Activated CD4-positive, alpha-beta T cell treated with anti-CD3 and anti-CD28 coated beads, Interleukin-2, Interleukin-6, amounts not matched to agents 100 ng/mL and 50 ng/mL, durations not matched to agents 16 hours and 8 hours (primary cell): ENCODE results near the gene MBD2.

Experiments used
- DNase-seq: peaks from one replicate; pipeline ENCODE4 v3.0.0-alpha.2; 2020

MBD2 gene

DNA sequence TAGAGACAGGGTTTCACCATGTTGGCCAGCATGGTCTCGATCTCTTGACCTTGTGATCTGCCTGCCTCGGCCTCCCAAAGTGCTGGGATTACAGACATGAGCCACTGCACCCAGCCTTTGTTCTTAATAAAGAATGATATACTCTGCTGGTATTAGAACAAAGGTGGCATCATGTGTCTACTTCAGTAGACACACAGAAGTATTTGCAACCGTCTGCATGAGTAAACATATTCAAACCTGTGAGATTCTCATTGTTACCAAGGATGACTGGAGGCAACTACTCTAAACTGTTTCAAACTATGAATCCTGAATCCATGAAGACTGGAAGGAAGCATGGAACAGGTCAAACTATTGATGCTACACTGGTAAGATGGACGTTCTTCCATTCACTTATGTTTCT is 32.1 kb downstream of the MBD2 start:
- no peak for DNase-seq

- DNase-seq = no peak
Measured at GRCh38 chr18:54191352-54191751, 33.1 kb downstream of the MBD2 start.

DNA sequence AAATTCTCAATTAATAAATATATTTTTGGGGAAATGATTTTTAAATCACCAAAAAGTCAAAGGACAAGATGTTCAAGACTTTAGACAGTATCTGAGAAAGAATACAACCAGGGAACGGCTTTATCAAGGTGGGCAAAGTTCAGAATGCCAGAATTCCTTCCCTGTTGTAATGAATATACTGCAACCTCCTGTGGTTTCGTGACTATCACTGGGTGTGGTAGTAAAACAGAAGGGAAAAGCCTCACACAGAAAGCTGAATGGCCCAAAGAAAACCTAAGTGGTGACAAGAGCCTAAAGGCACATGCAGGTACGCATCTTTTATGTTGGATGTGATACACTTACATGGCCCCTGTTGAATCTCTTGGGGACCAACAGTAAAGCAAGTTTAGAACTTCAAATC is 37.1 kb downstream of the MBD2 start:
- no peak for DNase-seq

DNA sequence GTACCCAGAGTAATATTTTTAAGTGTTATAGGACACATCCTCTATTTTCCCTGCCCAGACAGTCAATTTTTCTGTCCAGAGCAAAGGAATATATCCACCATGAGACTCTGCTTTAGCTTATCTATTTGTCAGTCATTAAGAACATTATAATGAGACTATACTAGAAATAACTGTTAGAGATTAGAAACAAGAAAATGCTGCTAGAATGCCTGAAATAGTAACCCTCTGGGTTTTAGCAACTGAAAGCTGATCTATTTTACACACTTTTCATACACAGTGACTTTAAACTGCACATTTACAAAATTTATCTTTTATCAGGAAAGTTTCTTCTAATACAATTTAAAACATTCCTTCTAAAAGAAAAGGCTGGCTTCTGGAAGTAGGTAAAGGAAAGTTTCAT is 39.6 kb downstream of the MBD2 start:
- DNase-seq = no peak

DNA sequence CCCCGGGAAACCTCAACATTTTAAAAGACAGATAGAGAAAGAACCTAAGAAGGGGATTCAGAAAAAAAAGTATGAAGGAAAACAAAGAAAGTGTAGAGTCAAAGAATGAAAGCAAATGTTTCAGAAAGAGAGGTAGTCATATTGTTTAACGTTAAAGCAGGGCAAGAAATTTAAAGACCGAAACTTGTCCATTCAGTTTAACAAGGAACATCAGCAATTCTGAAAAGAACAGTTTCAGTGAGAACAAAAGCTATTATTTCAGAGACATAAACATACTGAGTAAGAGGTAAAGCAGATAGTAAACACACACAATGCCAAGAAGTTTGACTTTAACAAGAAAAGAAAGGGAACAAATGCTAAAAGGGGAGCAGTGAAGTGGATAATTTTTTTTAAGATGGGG is 41.1 kb downstream of the MBD2 start:
- DNase-seq = peak; percentile 15

- DNase-seq = peak; percentile 51
Measured at GRCh38 chr18:54181856-54182602, 42.4 kb downstream of the MBD2 start.

GRCh38 chr18:54173980-54174630 is 50.4 kb downstream of the MBD2 start:
- peak; percentile 42 for DNase-seq

DNA sequence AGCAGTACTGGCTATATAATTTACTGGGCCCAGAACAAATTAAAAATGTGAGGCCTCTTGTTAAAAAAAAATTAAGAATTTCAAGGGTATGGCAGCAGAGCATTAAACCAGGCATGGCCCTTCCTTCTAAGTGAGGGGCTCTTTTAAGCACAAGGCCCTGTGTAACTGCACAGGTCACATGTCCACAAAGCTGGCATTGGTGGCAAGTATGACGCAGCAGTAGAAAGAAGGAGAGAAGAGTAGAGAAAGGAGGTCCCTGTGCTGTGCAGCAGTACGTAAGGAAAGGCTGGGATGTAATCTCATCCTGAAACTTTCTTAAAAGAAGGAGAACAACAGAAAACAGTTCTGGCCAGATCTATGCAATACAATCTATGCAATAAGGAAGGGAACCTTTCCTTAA is 51.2 kb downstream of the MBD2 start:
- DNase-seq = no peak

- no peak for DNase-seq
Measured at GRCh38 chr18:54169431-54170403, 54.8 kb downstream of the MBD2 start.

DNA sequence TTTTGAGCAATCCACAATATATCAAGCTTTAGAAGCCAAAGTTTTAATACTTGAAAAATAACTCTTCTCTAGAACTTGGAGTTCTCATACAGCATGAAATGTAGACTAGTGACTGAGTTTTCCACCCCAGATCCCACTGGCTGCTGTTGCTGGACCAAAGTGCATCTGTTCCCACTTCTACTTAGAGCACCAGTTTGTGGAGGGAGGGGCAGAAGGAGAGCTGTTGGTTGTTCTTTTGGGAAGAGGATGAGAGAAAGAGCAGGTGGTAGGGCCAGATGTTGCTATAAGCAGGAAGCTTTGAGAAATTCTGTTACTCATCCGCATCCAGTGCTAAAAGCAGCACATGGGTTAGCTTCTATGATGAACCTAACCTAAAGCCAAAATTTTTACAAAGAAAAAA is 59.0 kb downstream of the MBD2 start:
- DNase-seq = no peak

GRCh38 chr18:54163453-54163852 is 61.0 kb downstream of the MBD2 start:
- DNase-seq = peak; percentile 52

- DNase-seq = no peak
Measured at GRCh38 chr18:54162431-54162830, 62.0 kb downstream of the MBD2 start.

- DNase-seq = no peak
Measured at GRCh38 chr18:54161267-54161666, 63.2 kb downstream of the MBD2 start.

DNA sequence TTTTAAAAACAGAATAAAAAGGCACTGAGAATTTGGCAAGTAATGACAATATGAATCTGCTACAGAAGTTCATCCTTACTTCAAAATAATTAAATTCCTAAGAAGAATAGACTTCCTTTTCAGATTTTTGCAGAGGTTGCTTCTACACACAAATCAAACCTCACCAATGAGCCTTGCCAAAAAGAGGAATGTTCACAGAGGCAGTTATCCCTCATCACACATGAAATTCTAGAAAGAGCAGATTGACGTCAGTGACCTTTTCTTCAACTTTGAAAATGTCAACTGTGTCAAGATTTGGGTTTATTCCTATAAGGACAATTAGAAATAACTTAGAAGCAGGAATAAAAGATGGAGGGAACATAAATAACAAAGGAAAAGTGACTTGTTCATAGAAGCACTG is 64.6 kb downstream of the MBD2 start:
- DNase-seq = no peak

GRCh38 chr18:54157646-54158385 is 66.7 kb downstream of the MBD2 start:
- DNase-seq = no peak

DNA sequence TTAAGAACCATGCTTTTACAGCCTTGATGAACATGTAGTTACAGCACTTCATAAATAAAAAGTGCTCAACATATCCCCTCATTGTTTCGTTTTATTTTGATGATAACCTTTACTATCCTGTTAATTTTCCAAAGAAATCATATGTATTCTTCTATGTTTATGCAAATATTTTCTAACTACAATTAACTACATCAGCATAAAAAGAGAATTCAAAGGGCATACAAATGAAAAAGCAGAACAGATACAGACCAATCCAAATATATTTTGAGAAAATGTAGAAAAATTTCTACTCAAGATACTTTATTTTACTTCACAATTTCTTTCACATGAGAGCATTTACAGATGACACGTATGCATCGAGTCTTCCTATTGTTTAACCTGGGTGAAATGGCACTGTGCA is 69.1 kb downstream of the MBD2 start:
- no peak for DNase-seq

- no peak for DNase-seq
Measured at GRCh38 chr18:54154231-54154630, 70.2 kb downstream of the MBD2 start.

DNA sequence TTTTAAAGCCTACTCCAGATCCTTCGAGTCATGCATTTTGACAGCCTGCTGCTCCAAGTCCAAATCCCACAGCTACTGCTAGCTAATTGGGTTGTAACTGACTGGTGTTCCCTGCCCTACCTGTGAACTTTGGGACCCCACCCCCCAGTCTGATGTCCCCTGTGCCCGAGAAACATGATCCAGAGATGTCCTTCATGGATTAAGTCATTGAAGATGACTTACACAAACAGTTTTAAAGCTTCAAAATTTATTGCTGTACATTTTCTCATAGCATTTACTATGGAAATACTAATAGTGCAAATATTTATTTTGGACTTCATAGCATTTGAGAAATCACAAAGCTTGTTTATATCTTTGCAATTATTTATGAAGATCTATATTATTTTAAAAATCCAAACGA is 73.1 kb downstream of the MBD2 start:
- no peak for DNase-seq

GRCh38 chr18:54150226-54150625 is 74.2 kb downstream of the MBD2 start:
- no peak for DNase-seq

DNA sequence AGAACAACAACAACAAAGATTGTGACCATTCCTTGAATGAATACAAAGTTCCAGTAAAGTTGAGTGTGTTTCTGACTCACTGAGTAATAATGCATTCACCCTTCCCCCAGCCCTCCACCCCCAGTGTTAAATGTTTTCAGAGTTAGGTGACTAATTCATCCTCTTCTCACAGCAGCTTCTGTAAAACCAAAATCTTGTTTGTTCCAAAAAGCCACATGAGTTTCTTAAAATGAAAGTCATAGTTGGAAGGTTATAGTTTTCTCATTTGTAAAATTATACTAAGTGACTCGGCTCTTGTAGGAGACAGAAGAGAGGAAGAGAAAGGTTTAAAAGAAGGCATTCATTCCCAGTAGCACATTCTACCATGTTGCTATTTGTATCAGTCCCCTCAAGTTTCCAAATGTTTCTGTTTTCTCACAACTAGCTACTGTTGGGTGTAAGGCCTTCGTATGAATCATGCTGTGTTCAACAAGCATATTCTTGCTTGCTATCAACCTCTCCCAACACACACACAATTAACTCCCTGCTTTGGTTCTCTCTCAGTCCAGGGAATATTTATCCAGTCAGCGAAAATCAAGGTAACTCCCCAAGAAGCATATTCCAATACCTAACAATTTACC is 75.3 kb downstream of the MBD2 start:
- DNase-seq = peak; percentile 91

GRCh38 chr18:54148678-54149077 is 75.8 kb downstream of the MBD2 start:
- DNase-seq = no peak

- DNase-seq = no peak
Measured at GRCh38 chr18:54148151-54148550, 76.3 kb downstream of the MBD2 start.
